OCI-LY7 (cell line): ENCODE results near the gene DIRAS1.

Source experiments
- EZH2phosphoT487 ChIP-seq: fragments of 200-600 bp; sonication (generic); IDR thresholded peaks from 2 replicates; pipeline ENCODE4 v1.6.1; 2018; ENCODE audit warnings: low read depth, borderline replicate concordance, mild to moderate bottlenecking, mixed run types, antibody characterized with exemption, low read length, moderate library complexity, mixed read lengths
- TF ChIP-seq, protein P1 (sequence below): fragments of 200-600 bp; sonication (generic); conservative IDR thresholded peaks from 2 replicates; pipeline ENCODE4 v1.5.1; 2014; ENCODE audit warnings: mild to moderate bottlenecking, antibody characterized with exemption, low read length, moderate library complexity, mixed read lengths

DNA sequence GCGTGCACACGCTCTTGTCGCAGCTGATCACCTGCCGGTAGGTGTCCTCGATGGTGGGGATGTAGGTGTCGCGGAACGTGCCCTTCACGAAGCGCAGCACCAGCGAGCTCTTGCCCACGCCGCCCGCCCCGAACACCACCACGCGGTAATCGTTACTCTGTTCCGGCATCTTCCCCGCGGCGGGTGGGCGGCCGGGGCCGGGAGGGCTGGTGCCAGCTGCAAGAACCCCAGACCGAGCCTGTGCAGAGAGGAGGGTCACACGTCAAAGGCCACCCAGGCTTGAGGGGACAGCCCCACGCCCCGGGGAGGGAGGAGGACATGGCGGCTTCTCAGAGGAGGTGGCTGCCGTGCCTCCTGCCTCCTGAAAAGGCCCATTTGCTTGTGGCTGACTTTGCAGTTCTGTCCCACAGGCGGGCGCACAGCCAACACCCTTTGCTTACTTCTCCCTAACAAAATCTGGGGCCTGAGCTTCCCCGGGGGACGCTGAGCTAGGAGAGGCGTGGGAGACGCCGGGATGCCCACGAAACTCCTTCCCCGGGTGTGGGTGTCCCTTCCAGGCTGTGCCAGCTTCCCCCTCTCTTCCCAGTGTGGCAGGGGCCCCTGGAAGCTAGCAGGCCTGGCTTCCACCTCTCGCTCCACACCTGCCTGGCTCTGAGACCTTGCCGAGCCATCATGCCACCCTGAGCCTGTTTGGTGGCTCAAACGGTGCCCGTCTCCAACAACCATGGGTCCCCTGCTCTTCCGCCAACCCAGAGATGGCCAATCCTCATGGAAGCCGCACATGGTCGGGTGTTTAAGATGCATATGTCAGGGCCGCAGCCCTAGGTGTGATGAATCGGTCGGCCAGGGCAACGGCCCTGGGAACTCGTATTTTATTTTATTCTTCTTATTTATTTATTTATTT, 3.3 kb downstream of the DIRAS1 start:
- TF ChIP-seq, protein P1, sequence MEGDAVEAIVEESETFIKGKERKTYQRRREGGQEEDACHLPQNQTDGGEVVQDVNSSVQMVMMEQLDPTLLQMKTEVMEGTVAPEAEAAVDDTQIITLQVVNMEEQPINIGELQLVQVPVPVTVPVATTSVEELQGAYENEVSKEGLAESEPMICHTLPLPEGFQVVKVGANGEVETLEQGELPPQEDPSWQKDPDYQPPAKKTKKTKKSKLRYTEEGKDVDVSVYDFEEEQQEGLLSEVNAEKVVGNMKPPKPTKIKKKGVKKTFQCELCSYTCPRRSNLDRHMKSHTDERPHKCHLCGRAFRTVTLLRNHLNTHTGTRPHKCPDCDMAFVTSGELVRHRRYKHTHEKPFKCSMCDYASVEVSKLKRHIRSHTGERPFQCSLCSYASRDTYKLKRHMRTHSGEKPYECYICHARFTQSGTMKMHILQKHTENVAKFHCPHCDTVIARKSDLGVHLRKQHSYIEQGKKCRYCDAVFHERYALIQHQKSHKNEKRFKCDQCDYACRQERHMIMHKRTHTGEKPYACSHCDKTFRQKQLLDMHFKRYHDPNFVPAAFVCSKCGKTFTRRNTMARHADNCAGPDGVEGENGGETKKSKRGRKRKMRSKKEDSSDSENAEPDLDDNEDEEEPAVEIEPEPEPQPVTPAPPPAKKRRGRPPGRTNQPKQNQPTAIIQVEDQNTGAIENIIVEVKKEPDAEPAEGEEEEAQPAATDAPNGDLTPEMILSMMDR = no peak
- TF ChIP-seq EZH2phosphoT487 = no peak
